Adipocyte (in vitro differentiated cells): Measurements from ENCODE around the gene USHBP1.

Experiments used
- DNase-seq: peaks from one replicate; pipeline ENCODE4 v3.0.0-alpha.2; 2015; ENCODE audit warnings: low read depth
- H3K27me3 ChIP-seq: replicated peaks from 2 replicates; pipeline ENCODE4 v1.7.0; 2013; ENCODE audit warnings: mild to moderate bottlenecking, low read length, moderate library complexity; ENCODE audit not compliant: control insufficient read depth, insufficient read depth
- H3K36me3 ChIP-seq: 2 replicates; pipeline ENCODE4 v1.7.0; 2013; ENCODE audit warnings: low read length, mild to moderate bottlenecking, moderate library complexity; ENCODE audit not compliant: control insufficient read depth, insufficient read depth, severe bottlenecking
- H3K4me1 ChIP-seq: 2 replicates; pipeline ENCODE4 v1.7.0; 2013; ENCODE audit warnings: mild to moderate bottlenecking, low read length, moderate library complexity; ENCODE audit not compliant: control insufficient read depth, insufficient read depth
- H3K4me3 ChIP-seq: 2 replicates; pipeline ENCODE4 v1.7.0; 2013; ENCODE audit warnings: mild to moderate bottlenecking, low read length, moderate library complexity
- H3K9ac ChIP-seq: 2 replicates; pipeline ENCODE4 v1.7.0; 2013; ENCODE audit warnings: mild to moderate bottlenecking, low read length, moderate library complexity
- H3K9me3 ChIP-seq: 2 replicates; pipeline ENCODE4 v1.7.0; 2013; ENCODE audit warnings: mild to moderate bottlenecking, low read length, moderate library complexity; ENCODE audit not compliant: control insufficient read depth

USHBP1 gene

GRCh38 chr19:17211547-17212446 lies 52.7 kb downstream of the USHBP1 start:
- no peaks in the 10 kb centered on the region for H3K27me3 ChIP-seq
- no peak overlapping the region for H3K9ac ChIP-seq
- peaks cover 22% of the 10 kb centered on the region for H3K4me1 ChIP-seq
- no peak for DNase-seq
- H3K9me3 ChIP-seq = no peaks in the 10 kb centered on the region
- H3K36me3 ChIP-seq = peaks cover 42% of the 10 kb centered on the region
- H3K4me3 ChIP-seq = no peak overlapping the region

- no peak overlapping the region for H3K9ac ChIP-seq
- no peaks in the 10 kb centered on the region for H3K27me3 ChIP-seq
- peaks cover 15% of the 10 kb centered on the region for H3K4me1 ChIP-seq
- no peak for DNase-seq
- H3K36me3 ChIP-seq = peaks cover 54% of the 10 kb centered on the region
- H3K9me3 ChIP-seq = no peaks in the 10 kb centered on the region
- no peak overlapping the region for H3K4me3 ChIP-seq
Observed at GRCh38 chr19:17210296-17210695, 54.2 kb downstream of the USHBP1 start.

GRCh38 chr19:17209126-17210036 lies 55.2 kb downstream of the USHBP1 start:
- Histone ChIP-seq H3K9me3 (no peaks in the 10 kb centered on the region), H3K4me3 (no peak overlapping the region), H3K36me3 (peaks cover 58% of the 10 kb centered on the region), H3K27me3 (no peaks in the 10 kb centered on the region), H3K9ac (no peak overlapping the region), H3K4me1 (peaks cover 9% of the 10 kb centered on the region)
- DNase-seq = no peak

GRCh38 chr19:17206736-17207581 lies 57.6 kb downstream of the USHBP1 start:
- Histone ChIP-seq H3K9ac (no peak overlapping the region), H3K36me3 (peaks cover 65% of the 10 kb centered on the region), H3K4me3 (no peak overlapping the region), H3K9me3 (no peaks in the 10 kb centered on the region), H3K4me1 (peaks cover 9% of the 10 kb centered on the region), H3K27me3 (no peaks in the 10 kb centered on the region)
- no peak for DNase-seq

GRCh38 chr19:17205237-17206140 lies 59.1 kb downstream of the USHBP1 start:
- Histone ChIP-seq H3K36me3 (peaks cover 70% of the 10 kb centered on the region), H3K27me3 (no peaks in the 10 kb centered on the region), H3K4me1 (peaks cover 8% of the 10 kb centered on the region), H3K9ac (no peak overlapping the region), H3K4me3 (no peak overlapping the region), H3K9me3 (no peaks in the 10 kb centered on the region)
- peak; percentile 71 for DNase-seq

- Histone ChIP-seq H3K4me1 (no peaks in the 10 kb centered on the region), H3K4me3 (no peak overlapping the region), H3K27me3 (no peaks in the 10 kb centered on the region), H3K9ac (no peak overlapping the region), H3K9me3 (no peaks in the 10 kb centered on the region), H3K36me3 (peaks cover 71% of the 10 kb centered on the region)
- DNase-seq = no peak
Observed at GRCh38 chr19:17202713-17203112, 61.8 kb downstream of the USHBP1 start.

- peaks cover 76% of the 10 kb centered on the region for H3K36me3 ChIP-seq
- no peak overlapping the region for H3K4me3 ChIP-seq
- H3K27me3 ChIP-seq = no peaks in the 10 kb centered on the region
- no peaks in the 10 kb centered on the region for H3K4me1 ChIP-seq
- H3K9me3 ChIP-seq = no peaks in the 10 kb centered on the region
- no peak overlapping the region for H3K9ac ChIP-seq
- DNase-seq = no peak
Observed at GRCh38 chr19:17202249-17202648, 62.3 kb downstream of the USHBP1 start.

- Histone ChIP-seq H3K4me3 (no peak overlapping the region), H3K36me3 (peaks cover 67% of the 10 kb centered on the region), H3K4me1 (no peaks in the 10 kb centered on the region), H3K9ac (no peak overlapping the region), H3K9me3 (no peaks in the 10 kb centered on the region), H3K27me3 (no peaks in the 10 kb centered on the region)
- no peak for DNase-seq
Observed at GRCh38 chr19:17200408-17201079, 64.0 kb downstream of the USHBP1 start.
